Measurements from ENCODE around the gene TTYH1. TPM values are rescaled to one million over a fixed set of nuclear protein-coding genes. Genes with fewer than 3 reads are reported as not detected.

The TTYH1 gene
- total and polyA plus RNA-seq, 9 of the 15 experiments (the other 6 are each of a cell fraction or from before 2014, with no cell fraction given) = 0.08 TPM; not detected in 8

GRCh38 chr19:54448774-54449700 is 33.8 kb downstream of the TTYH1 start, which contains the start of gene LENG8 (continued):
- TF ChIP-seq, protein P1, sequence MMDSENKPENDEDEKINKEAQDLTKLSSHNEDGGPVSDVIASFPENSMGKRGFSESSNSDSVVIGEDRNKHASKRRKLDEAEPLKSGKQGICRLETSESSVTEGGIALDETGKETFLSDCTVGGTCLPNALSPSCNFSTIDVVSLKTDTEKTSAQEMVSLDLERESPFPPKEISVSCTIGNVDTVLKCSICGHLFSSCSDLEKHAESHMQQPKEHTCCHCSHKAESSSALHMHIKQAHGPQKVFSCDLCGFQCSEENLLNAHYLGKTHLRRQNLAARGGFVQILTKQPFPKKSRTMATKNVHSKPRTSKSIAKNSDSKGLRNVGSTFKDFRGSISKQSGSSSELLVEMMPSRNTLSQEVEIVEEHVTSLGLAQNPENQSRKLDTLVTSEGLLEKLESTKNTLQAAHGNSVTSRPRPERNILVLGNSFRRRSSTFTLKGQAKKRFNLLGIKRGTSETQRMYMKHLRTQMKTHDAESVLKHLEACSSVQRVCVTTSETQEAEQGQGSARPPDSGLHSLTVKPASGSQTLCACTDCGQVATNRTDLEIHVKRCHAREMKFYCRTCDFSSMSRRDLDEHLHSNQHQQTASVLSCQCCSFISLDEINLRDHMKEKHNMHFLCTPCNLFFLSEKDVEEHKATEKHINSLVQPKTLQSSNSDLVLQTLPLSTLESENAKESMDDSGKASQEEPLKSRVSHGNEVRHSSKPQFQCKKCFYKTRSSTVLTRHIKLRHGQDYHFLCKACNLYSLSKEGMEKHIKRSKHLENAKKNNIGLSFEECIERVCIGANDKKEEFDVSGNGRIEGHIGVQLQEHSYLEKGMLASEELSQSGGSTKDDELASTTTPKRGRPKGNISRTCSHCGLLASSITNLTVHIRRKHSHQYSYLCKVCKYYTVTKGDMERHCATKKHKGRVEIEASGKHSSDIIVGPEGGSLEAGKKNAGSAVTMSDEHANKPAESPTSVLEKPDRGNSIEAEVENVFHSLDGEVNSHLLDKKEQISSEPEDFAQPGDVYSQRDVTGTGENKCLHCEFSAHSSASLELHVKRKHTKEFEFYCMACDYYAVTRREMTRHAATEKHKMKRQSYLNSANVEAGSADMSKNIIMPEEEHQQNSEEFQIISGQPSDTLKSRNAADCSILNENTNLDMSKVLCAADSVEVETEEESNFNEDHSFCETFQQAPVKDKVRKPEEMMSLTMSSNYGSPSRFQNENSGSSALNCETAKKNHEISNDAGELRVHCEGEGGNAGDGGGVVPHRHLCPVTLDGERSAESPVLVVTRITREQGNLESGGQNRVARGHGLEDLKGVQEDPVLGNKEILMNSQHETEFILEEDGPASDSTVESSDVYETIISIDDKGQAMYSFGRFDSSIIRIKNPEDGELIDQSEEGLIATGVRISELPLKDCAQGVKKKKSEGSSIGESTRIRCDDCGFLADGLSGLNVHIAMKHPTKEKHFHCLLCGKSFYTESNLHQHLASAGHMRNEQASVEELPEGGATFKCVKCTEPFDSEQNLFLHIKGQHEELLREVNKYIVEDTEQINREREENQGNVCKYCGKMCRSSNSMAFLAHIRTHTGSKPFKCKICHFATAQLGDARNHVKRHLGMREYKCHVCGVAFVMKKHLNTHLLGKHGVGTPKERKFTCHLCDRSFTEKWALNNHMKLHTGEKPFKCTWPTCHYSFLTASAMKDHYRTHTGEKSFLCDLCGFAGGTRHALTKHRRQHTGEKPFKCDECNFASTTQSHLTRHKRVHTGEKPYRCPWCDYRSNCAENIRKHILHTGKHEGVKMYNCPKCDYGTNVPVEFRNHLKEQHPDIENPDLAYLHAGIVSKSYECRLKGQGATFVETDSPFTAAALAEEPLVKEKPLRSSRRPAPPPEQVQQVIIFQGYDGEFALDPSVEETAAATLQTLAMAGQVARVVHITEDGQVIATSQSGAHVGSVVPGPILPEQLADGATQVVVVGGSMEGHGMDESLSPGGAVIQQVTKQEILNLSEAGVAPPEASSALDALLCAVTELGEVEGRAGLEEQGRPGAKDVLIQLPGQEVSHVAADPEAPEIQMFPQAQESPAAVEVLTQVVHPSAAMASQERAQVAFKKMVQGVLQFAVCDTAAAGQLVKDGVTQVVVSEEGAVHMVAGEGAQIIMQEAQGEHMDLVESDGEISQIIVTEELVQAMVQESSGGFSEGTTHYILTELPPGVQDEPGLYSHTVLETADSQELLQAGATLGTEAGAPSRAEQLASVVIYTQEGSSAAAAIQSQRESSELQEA (IDR thresholded peaks at IDR 0.05; ENCODE audit: low read depth) = peak; percentile 97
- TF ChIP-seq NFYB (IDR thresholded peaks at IDR 0.05; ENCODE audit: extremely low read depth, insufficient read length) (peak; percentile 91), HEY1 (CRISPR knock-in tag; IDR thresholded peaks at IDR 0.05; ENCODE audit: borderline replicate concordance) (no peak), SRSF3 (IDR thresholded peaks at IDR 0.05; ENCODE audit: insufficient read depth, low read length) (no peak), MYBL2 (IDR thresholded peaks at IDR 0.05; ENCODE audit: low read depth) (no peak), MYBL2 (CRISPR knock-in tag; IDR thresholded peaks at IDR 0.05; ENCODE audit: borderline replicate concordance) (no peak), CHD4 (IDR thresholded peaks at IDR 0.05; ENCODE audit: insufficient read depth, insufficient replicate concordance, low read depth, low read length, poor library complexity, severe bottlenecking) (no peak), CBX3 (IDR thresholded peaks at IDR 0.05; ENCODE audit: borderline replicate concordance in 1 of 2, low read length in 2 of 2) (no peak), ZBTB34 (CRISPR knock-in tag; IDR thresholded peaks at IDR 0.05) (no peak), ZNF232 (CRISPR knock-in tag; IDR thresholded peaks at IDR 0.05) (no peak; the same call in 1 of the 2 replicates), MTA2 (IDR thresholded peaks at IDR 0.05; ENCODE audit: low read depth) (no peak; the same call in 1 of the 2 replicates), CBX8 (IDR thresholded peaks at IDR 0.05; ENCODE audit: borderline replicate concordance, extremely low read depth, low read depth, low read length, poor library complexity, severe bottlenecking) (no peak), JUNB (CRISPR knock-in tag; conservative IDR thresholded peaks at IDR 0.05) (no peak), NFE2 (IDR thresholded peaks at IDR 0.05; ENCODE audit: low read depth) (no peak), MCM7 (IDR thresholded peaks at IDR 0.05) (no peak), ZNF324 (CRISPR knock-in tag; IDR thresholded peaks at IDR 0.05) (0 out of 2 replicates have a peak, but pooled peaks have one; percentile 5), NFXL1 (CRISPR knock-in tag; IDR thresholded peaks at IDR 0.05) (no peak), SMARCA4 (IDR thresholded peaks at IDR 0.05) (0 out of 2 replicates have a peak, but pooled peaks have one; percentile 15)

All from K562 (cell line).